Mesothelial cell of epicardium (in vitro differentiated cells): Measurements from ENCODE around the gene MRPL45. TPM values are rescaled to one million over a fixed set of nuclear protein-coding genes. Genes with fewer than 3 reads are reported as not detected.

Source experiments
- DNase-seq, 2 experiments: peaks; one replicate each; pipeline ENCODE4 v3.0.0; 2021; ENCODE audit warnings: low spot score in 2 of 2; ENCODE audit not compliant: unreplicated experiment in 2 of 2
- H3K27ac Mint-ChIP-seq: 2 replicates; pipeline ENCODE4 v1.8.0; 2021; ENCODE audit warnings: mixed read lengths
- H3K27me3 Mint-ChIP-seq: 2 replicates; pipeline ENCODE4 v1.8.0; 2021; ENCODE audit warnings: low read depth, mixed read lengths
- H3K36me3 Mint-ChIP-seq: 2 replicates; pipeline ENCODE4 v1.8.0; 2021; ENCODE audit warnings: mixed read lengths
- H3K4me1 Mint-ChIP-seq: 2 replicates; pipeline ENCODE4 v1.8.0; 2021; ENCODE audit warnings: mixed read lengths
- H3K4me3 Mint-ChIP-seq: 2 replicates; pipeline ENCODE4 v1.8.0; 2021; ENCODE audit warnings: mild to moderate bottlenecking, moderate library complexity, mixed read lengths
- H3K9me3 Mint-ChIP-seq: 2 replicates; pipeline ENCODE4 v1.8.0; 2021; ENCODE audit warnings: mixed read lengths
- CTCF ChIP-seq: fragments of 200-600 bp; sonication (generic); IDR thresholded peaks from one replicate; pipeline ENCODE4 v1.5.0; 2021; ENCODE audit warnings: antibody characterized with exemption; ENCODE audit not compliant: unreplicated experiment
- total RNA-seq: library from RNA; stranded (reverse); gene quantifications from 3 replicates; pipeline ENCODE4 v1.2.1, GENCODE V29; 2021

MRPL45 gene
- total RNA-seq, 1 donor from 2014 or later = 42.9 TPM

- Mint-ChIP-seq H3K27me3 (peaks cover 5% of the 10 kb centered on the region), H3K36me3 (no peaks in the 10 kb centered on the region), H3K27ac (no peak overlapping the region), H3K4me1 (no peaks in the 10 kb centered on the region), H3K9me3 (no peaks in the 10 kb centered on the region), H3K4me3 (no peak overlapping the region)
- no peak for DNase-seq
- no peak for TF ChIP-seq CTCF
Observed at GRCh38 chr17:38330941-38331411, 34.0 kb downstream of the MRPL45 start.

DNA sequence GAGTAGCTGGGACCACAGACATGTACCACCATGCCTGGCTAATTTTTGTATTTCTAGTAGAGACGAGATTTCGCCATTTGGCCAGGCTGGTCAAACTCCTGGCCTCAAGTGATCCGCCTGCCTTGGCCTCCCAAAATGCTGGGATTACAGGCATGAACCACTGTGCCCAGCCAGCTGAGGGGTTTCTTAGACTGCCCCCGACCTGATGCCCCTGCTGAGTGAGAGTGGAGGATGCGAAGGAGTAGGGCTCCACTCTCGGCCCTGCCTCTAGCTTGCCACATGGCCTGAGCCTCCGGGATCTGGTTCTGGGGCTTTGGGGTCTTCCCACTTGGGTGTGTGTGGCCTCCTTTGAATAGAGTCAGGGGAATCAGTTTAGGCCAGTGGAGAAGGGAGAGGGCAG is 35.8 kb downstream of the MRPL45 start:
- Mint-ChIP-seq H3K4me1 (no peaks in the 10 kb centered on the region), H3K36me3 (no peaks in the 10 kb centered on the region), H3K27ac (no peak overlapping the region), H3K27me3 (peaks cover 5% of the 10 kb centered on the region), H3K9me3 (no peaks in the 10 kb centered on the region), H3K4me3 (no peak overlapping the region)
- DNase-seq = no peak
- TF ChIP-seq CTCF = no peak

DNA sequence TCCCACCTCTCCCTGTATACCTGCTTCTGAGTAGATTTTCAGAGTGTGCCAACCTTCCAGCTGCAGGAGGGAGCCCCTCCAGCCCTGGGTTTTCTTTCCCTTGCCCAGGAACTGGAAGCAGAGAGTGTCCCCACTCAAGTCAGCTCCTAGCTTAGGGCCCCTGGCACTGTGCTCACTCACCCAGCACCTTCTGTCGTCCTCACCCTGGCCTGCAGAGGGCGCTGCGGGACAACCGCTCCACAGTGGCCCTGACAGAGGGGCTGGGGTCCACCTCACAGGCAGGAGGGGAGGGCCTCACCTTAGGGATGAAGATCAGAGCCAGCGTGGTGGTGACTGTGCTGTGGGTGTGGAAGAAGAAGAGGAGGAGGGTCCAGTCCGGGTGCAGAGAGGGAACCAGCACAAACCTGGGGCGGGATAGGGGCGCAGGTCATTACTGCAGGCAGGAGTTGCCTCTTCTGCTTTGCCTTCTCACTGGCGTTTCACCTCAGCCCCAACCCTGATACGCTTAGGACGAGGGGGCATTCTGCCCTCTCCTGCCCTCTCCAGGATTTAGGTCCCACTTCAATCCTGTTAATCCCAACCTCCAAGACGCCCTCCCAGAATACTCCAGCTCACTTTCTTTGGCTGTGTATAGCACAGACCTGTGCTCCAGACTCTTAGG is 36.8 kb downstream of the MRPL45 start:
- peaks cover 6% of the 10 kb centered on the region for H3K27me3 Mint-ChIP-seq
- no peaks in the 10 kb centered on the region for H3K36me3 Mint-ChIP-seq
- TF ChIP-seq CTCF = peak; percentile 40
- no peaks in the 10 kb centered on the region for H3K4me1 Mint-ChIP-seq
- peak in 1 of 2 experiments; percentile 65 for DNase-seq
- H3K9me3 Mint-ChIP-seq = no peaks in the 10 kb centered on the region
- H3K4me3 Mint-ChIP-seq = no peak overlapping the region
- no peak overlapping the region for H3K27ac Mint-ChIP-seq

- Mint-ChIP-seq H3K27ac (no peak overlapping the region), H3K4me3 (no peak overlapping the region)
Observed at GRCh38 chr17:38334480-38335364, 37.8 kb downstream of the MRPL45 start.

DNA sequence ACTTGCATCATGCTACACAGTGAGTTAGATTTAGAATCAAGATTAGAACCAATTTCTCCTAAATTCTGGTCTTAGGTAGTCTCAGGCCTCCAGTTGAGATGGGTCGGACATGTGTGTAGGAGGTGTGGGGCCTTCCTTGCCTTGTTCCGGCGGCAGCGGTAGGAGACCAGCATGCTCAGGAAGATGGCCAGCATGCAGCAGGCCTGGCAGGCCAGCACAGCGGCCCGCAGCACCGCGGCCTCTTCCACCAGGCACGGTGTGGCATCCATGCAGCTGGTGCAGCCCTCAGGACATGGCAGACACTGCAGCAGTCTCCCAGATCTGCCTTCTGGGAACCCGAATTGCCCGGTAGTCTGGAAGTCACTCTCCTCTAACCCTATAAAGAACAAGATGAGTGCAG is 39.9 kb downstream of the MRPL45 start:
- no peaks in the 10 kb centered on the region for H3K36me3 Mint-ChIP-seq
- no peak for DNase-seq
- H3K27ac Mint-ChIP-seq = no peak overlapping the region

More at GRCh38 chr17:38334480-38335364, 37.8 kb downstream of the MRPL45 start:
- Mint-ChIP-seq H3K4me1 (no peaks in the 10 kb centered on the region), H3K36me3 (no peaks in the 10 kb centered on the region), H3K9me3 (no peaks in the 10 kb centered on the region), H3K27me3 (peaks cover 6% of the 10 kb centered on the region)
- no peak for DNase-seq
- no peak for TF ChIP-seq CTCF

More for the DNA sequence above, 39.9 kb downstream of the MRPL45 start:
- peaks cover 7% of the 10 kb centered on the region for H3K4me1 Mint-ChIP-seq
- no peak overlapping the region for H3K4me3 Mint-ChIP-seq
- TF ChIP-seq CTCF = no peak
- H3K9me3 Mint-ChIP-seq = no peaks in the 10 kb centered on the region
- H3K27me3 Mint-ChIP-seq = peaks cover 4% of the 10 kb centered on the region
